ENCODE data around the gene TMEM255A.
"Not testable (repeated sequence)": the region's sequence is repeated elsewhere in the genome, so short reads cannot be mapped to it uniquely, and the experiment has no call there.

Gene TMEM255A

DNA sequence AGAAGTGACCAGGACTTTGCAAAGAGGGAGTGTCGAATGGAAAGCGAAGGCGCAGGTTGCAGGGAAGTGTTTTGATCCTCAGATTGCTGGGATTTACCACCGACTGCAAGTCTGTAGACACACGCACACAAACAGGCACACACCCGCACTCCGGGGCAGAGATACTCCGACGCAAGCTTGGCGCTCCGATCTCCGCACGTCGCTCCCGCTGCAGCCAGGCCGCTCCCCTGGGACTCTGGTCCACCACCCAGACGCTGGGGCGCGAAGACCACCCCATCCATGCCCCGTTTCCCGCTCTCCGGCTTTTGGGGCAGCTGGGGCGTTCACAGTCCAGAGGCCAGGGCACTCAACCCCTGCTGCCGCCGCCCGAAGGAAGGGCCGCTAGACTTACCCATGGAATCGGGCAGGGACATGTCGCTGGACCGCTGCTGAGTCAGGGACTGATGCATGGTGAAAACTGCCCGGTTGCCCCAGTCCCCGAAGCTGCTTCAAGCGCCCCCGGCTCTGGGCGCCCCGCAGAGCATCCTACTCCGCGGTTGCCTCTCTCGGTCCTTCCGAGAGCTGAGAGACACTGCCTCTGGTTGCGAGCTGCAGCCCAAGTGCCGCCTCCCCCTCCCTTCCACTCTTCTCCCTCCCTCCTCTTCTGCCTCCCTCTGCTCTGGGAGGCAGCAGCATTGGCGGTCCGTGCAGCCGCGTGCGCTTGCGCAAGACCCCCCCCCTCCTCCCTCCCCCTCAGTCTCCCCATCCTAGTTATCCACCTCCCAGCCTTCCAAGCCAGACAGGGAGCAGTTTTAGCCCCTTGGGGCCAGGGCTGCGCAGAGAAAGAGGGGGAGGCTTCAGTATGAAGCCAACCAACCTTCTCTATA lies at the start of gene TMEM255A:
Gene TMEM255A (minus strand): TSS at position 601 of the 866 bp plus-strand sequence. CDS start 152 bp downstream, at position 449.
- DNase-seq (ENCODE audit: low spot score) = peak; percentile 1

DNA sequence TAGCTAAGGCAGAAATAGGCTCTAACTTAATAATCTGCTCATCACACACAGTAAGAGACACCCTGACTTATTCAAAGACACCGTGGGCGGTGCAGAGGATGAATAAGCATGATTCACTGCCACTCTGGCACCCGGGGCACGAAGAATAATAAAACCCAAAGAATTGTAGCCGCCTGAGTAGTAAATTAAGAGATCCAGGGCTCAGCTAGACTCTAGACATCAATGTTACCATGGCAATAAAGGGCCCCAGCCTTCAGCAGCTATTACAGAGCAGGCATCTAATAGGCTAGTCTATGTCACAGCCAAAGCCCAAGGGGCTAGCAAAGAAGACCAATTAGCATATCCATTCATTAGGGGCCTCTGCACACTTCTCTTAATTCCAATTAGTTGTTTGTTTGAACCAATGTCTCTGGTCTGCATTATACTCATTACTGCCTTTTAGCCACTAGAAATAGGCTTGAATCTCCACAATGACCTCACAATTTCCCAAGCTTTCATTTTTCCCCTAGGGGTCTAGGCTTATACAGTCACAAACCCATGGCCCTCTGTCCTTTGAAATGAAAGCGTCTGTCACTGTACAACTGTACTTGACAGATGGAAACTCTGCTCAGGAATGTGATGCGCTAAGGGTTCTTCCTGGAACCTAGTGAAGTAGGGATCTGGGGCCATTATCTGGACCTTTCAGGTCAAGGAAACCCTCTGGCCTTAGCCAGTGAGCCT lies 47.6 kb upstream of the TMEM255A start:
- peak; percentile 74 for DNase-seq (ENCODE audit: low spot score)

DNA sequence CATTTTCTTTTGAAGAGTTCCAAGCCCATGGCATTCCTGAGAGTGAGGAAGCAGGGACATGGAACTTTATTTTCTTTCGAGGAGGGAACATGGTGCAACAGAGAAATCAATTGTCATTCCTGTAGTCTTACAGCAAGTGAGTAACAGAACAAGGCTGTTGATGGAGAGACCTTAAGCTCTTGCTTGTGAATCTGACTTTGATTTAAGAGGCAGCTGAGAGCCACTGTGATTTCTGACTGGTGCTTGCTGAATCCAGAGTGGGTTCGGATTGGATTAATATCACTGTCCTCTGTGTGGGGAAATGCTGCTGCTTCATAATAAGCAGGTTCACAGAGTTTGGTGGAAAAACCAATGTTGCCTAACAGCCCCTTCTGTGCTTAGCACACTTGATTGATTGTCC lies 45.9 kb upstream of the TMEM255A start:
- DNase-seq (ENCODE audit: low spot score) = no peak

DNA sequence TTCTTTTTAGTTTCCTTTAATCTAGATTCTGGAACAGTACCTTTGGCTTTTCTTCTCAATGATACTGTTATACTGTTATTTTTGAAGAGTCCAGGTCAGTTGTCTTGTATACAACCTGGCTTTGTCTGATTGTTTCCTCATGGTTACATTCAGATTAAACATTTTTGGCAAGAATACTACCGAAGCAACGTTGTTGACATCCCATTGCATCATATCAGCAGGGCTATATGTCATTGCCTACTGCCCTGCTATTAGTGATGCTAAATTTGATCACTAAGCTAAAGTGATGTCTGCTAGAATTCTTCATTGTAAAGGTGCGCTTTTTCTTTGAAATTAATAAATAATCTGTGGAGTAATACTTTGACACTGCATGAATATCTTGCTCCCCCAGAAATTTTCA lies 44.8 kb upstream of the TMEM255A start:
- no peak for DNase-seq (ENCODE audit: low spot score)

DNA sequence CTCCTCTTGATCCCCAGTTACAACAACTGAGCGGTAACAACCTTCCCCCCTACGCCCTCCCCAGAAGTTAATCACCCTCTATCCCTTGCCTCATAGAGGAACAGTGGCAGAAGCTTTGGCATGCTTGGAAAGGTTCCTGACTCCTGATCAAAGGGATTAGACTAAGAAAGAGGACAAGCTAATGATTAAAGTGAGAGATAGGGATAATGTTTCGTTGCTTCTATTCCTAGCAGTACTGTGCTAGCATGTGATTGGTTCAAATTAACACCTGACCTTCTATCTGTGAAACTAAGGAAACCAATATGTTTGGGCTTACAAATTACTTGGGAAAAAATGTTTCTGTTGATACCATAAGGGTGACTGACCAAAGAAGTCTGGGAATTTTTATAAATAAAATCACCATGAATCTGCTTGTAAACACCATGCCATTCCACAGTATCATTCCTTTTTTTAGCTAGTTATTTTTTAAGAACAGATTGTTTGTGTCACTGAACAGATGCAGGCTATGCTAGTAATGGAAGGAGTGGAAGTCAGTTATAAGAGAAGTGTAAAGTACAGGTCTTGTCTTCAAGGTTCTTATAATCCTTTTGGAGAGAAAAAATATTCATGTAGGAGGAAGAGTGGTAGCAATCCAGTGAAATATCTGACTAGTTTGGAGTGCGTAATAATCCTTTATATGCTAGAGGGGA lies 39.3 kb upstream of the TMEM255A start:
- no peak for DNase-seq (ENCODE audit: low spot score)

DNA sequence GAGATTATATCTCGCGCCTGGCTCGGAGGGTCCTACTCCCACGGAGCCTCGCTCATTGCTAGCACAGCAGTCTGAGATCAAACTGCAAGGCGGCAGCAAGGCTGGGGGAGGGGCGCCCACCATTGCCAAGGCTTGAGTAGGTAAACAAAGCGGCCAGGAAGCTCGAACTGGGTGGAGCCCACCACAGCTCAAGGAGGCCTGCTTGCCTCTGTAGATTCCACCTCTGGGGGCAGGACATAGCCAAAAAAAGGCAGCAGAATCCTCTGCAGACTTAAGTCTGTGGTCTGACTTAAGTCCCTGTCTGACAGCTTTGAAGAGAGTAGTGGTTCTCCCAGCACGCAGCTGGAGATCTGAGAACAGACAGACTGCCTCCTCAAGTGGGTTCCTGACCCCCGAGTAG lies 33.3 kb upstream of the TMEM255A start:
- not testable (repeated sequence) for DNase-seq (ENCODE audit: low spot score)

DNA sequence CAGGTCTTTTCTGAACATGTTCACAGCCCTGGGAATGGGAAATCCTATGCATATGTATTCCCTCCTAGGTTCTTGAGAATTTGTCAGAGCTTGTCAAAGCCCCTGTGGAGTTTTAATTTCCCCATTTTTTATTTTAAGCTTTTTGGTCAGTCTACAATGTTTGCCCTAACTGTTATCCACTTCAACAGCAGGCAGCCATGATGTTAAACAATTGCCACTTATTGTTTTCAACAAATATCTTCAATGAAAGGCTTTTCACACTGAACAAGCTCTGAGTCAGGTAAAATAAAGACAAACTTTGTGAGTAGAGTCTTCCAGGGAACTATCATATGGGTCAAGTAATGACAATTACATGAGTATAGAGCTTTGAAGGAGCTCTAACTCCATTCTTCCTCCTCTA lies 25.6 kb upstream of the TMEM255A start:
- DNase-seq (ENCODE audit: low spot score) = no peak

DNA sequence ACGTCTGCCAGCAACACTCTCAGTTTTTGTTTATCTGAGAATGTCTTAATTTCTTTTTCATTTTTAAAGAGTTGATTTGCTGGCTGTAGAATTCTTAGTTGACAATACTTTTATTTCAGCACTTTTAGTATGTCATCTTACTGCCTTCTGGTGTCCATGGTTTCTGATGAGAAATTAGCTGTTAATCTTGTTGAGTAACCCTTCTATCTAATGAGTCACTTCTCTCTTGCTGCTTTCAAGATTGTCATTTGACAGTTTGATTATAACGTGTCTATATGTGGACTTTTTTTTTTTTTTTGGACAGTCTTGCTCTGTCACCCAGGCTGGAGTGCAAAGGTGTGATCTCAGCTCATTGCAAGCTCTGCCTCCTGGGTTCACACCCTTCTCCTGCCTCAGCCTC lies 24.0 kb upstream of the TMEM255A start:
- no peak for DNase-seq (ENCODE audit: low spot score)

DNA sequence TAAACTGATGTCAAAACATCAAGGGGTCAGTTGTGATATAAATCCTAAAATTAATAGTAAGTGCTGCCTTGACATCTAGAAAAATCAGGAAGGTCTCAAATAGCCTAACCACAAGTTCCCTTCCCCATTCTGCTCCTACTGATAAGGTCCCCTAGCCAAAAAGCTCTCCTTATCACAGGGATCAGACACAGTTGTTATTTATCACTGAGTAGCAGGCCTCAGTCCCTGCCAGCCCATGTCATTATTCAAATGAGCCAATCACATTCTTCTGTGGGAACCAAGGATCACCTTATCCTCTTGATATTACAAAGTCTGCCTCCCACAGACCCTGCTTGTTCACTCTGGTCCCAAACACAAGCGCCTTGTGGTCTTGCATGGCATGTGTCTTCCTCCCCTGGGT lies 23.3 kb upstream of the TMEM255A start:
- DNase-seq (ENCODE audit: low spot score) = no peak

DNA sequence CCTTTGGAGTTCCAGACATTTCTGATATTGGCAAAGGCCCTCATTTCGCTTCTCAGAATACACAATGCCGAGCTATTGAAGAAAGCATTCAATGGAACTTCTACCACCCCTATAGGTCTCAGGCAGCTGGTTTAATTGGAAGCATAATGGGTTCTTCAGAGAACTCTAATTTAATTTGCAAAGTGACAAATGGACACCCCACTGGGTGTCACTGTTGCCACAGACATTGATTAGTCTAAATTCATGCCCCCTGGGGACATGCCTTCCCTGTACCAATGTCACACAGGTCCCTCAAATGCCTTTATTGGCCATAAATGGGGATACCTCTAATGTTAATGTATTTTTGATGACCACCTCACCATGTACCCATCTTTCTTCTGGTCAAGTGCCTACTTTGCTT lies 22.9 kb upstream of the TMEM255A start:
- no peak for DNase-seq (ENCODE audit: low spot score)

DNA sequence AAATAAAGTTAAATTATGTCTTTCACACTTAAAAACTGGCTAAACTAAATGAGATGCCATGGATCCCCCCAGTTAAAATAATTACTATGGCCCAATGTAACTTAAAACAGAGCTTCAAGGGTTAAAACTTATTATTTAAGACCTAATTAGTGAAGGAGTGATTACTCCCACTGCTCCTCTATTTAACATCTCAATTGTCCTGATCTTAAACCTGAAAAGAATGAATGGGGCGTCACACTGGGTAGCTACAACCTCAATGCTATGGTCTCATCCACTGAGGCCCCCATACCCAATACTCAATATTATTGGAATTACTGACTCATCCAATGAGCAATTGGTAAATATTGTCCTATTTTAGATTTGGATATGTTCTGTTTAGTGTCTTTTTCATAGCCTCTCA lies 21.1 kb upstream of the TMEM255A start:
- no peak for DNase-seq (ENCODE audit: low spot score)

DNA sequence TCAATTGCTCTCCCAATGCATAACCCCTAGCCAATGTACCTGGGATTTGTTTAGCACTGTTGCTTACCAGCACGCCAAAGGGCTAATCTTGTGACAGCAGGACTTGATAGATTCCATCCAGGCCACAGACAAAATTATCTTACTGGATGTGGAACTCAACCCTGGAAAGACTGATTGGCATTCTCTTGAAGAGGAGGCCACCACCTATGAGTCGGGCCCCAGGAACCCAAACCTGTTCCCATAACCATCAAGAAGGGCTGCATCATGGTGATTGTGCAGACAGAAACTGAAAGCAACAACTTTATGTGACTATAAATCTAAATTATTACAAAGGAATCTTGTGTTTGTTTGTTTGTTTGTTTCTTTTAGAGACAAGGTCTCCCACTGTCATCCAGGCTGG lies 19.9 kb upstream of the TMEM255A start:
- no peak for DNase-seq (ENCODE audit: low spot score)

DNA sequence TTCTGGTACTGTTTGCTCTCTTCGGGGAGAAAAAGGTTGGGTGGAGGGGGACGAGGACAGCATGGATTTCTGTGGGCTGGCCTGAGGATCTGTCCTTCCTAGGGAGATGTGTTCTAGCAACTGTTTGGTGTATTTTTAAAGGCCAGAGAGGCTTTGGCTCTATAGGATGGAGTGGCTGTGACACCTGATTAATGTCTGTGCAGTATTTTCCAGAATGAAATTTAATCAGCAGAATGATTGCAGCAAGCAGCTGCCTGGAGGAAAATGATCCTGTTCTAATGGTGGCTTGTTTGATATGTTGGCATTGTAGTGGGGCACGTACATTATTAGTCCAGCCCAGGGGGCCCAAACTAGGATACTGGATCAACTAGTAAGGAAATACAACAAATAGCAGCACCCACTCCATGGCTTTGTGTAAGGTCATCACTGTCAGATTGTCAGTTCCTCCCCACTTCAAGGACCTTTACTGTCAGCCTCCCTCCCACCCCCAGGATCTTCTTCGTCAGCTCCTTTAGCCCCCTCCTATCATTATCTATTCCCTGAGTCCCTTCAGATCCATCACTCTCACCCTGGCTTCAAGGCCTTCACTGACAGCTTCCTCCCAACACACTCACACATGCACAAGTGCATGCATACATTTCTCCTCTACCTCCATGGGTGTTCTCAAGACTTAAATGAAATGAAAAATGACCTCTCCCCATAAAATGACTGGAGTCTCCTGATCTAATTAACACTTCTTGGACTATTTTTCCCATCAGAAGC lies 10.4 kb upstream of the TMEM255A start:
- no peak for DNase-seq (ENCODE audit: low spot score)

DNA sequence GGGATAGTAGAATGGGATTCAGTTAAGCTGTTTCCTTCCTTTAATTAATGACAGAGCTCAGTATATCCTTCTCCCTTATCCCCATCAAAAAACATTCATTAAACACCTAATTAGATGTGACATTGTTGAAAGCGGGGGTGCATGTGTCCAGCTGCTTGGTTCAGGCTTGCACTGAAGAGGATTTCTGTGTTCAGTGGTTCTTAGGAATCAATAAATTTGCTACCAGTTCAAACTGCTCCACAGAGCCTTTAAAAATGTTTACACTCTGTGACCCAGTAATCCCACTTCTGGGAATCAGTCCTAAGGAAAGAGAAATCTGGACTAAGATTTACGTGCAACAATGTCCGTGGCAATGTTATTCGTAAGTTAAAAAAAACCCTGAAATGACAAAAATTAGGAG lies 7.2 kb upstream of the TMEM255A start:
- no peak for DNase-seq (ENCODE audit: low spot score)

DNA sequence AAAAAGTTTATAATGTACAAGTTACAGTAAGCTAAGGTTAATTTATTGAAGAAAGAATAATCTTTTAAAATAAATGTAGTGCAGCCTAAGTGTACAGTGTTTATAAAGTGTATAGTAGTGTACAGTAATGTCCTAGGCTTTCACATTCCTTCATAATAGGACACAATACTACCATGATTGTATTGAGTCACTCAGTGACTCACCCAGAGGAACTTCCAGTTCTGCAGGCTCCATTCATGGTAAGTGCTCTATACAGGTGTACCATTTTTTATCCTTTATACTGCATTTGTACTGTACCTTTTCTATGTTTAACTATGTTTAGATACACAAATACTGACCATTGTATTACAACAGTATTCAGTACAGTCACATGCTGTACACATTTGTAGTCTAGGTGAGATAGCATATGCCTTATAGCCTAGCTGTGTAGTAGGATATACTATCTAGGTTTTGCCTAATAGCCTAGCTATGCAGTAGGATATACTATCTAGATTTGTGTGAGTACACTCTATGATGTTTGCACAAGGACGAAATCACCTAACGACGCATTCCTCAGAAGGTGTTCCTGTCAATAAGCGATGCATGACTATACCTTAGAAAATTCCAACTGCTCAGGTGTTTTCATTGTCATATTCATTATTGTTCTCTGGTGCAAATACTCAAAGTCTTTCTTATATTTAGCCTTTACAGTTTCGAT lies 5.5 kb upstream of the TMEM255A start:
- DNase-seq (ENCODE audit: low spot score) = peak; percentile 72

DNA sequence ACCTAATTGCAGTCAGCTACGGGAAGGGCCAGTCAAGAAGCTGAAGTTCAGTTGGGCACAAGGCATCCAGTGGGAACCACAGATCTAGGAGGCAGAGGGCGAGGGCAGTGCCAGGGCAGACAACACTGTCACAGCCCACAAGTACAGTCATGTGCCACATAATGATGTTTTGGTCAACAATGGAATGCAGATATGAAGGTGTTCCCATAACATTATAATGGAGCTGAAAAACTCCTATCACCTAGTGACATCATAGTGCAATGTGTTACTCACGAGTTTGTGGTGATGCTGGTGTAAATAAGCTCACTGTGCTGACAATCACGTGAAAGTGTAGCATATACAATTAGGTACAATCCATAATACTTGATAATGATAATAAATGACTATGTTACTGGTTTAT lies 4.5 kb upstream of the TMEM255A start:
- DNase-seq (ENCODE audit: low spot score) = peak; percentile 59

DNA sequence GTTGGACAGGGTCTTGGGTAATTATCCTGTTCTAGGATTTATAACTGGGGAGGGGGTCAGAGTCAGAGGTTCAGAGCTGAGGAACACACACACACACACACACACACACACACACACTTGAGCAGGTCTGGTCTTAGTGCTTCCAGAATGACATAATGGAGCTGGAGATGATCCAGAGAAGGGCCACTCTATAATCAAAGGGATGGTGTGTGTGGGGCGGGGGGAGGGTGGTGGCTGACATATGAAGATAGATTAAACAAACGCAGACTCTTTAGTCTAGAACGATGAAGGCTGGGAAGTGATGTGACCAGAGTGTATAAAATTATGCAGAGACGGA lies 434 bp upstream of the TMEM255A start:
- no peak for DNase-seq (ENCODE audit: low spot score)

DNA sequence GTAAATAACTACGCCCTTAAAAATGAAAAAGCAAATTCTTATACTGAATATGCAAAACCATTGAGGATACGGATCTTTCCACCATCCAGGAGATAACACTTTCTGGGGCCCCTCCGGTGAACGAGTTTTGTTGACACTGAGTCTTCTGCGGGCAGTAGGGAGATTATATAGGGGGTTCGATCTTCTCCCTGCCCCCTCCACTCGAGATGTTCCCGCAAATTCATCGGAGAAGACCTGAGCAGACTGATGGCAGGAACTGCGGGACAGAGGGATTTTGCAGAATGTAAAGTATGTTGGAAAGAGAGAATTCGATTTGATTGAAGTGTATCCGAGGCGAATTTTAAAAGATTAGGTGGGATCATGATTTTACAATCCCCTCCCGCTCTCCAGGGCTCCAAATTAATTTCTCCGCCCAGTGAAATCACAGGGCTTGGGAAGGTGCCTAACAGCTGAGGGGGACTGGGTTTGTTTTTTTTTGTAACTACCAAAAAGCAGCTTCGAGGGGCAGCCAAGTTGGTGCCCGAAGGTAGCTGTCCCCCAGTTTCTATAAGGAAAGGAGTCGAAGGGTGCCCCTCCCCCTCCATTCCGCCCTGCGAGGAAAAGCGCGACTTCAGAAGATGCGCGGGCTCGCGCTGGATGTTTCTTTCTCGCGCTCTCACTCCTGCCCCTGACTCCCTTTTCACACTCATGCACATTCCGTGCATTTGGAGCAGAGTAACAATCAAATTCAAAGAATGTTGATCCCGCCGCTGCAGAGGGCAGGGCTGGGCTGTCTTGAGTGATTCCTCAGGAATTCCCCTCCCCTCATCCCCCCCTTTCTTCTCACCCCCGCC lies 1.2 kb downstream of the TMEM255A start:
- DNase-seq (ENCODE audit: low spot score) = peak; percentile 42

DNA sequence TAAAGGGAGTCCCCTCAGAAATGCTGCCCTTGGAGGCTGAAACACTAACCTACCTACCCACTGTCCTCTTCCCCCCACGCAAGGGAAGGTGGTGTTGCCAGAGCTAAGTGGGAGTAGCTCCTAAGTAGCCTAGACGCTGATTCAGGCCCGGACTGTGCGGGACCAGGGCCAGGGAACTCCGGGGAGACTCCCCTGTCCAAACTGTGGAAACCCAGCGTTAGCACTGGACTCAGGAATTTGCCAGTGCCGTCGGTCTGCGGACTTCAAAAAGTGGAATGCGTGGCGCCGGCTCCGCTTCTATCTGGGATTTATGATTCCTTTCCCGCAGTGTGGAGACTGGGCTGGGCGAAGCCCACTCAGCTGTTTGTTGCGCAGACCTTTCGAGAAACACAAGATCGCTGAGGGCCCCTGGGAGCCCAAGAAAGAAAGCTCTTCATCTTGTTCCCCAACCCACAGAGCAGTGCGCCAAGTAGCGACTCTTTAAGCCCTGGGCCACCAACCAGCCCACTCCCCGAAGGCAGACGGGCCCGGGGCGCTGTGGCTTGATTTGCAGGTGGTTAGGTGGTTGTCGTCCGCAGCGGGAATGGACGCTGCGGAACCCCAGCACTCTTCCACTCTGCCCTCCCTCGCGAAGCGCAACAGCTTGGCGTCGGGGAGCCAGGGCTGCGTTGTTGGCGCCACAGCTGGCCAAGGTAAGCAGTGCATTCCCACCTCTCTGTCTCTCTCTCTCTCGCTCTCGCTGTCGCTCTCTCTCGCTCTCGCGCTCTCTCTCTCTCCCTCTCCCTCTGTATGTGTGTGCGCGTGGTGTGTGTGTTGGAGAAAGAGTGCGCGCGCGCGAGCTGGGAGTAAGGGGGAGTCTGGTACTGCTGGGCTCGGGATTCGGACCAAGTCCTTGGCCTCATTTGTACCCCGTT lies 2.0 kb downstream of the TMEM255A start:
- DNase-seq (ENCODE audit: low spot score) = peak; percentile 78

DNA sequence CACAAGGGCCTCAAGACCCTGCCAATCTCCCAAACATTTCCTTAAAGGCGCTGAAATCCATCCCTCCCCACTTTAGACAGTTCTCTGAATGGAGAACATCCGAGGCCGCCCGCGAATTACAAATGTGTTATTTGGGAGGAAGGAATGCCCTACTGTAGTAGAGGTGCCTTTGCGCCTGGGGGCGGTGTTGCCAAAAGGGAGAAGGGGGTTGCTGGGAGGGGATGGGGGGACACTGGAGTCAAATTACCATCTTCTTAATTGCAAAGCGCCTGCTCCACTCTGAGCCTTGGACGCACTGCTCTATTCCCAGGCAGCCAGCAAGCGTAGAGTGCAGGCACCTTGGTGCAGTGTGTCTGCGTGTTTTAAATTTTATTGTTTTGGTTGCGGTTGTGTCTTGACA lies 2.7 kb downstream of the TMEM255A start:
- DNase-seq (ENCODE audit: low spot score) = no peak
